HepG2 (cell line): ENCODE data around the gene FGFR4. TPM values are rescaled to one million over a fixed set of nuclear protein-coding genes. Genes with fewer than 3 reads are reported as not detected.

Experiments used
- ATAC-seq: fragments of 200-7000 bp; cut with Tn5 transposase; 3 replicates; pipeline ENCODE4 v1.9.1; 2020; ENCODE audit warnings: mild to moderate bottlenecking, moderate library complexity
- BruUV-seq: library from RNA; stranded (reverse); fragments of 400-500 nt; replicated peaks from 2 replicates; lab custom pipeline; 2021; lab: Mats Ljungman, UMichigan
- CTCF ChIA-PET: fragments of 300-600 bp; formaldehyde crosslinking; extraction: SDS; loops from one replicate; lab custom pipeline; 2021; ENCODE audit warnings: low total read pairs, inconsistent platforms, low intra/inter-chr PET ratio; lab: Yijun Ruan, JAX
- POLR2A ChIA-PET: fragments of 350-600 bp; sonication (Branson Sonifier 250); formaldehyde crosslinking; loops from one replicate; lab custom pipeline; 2020; ENCODE audit warnings: antibody characterized with exemption, inconsistent platforms; lab: Yijun Ruan, JAX
- DNase-seq: peaks from one replicate; pipeline ENCODE4 v3.0.0-alpha.2; 2015; ENCODE audit warnings: low spot score
- FAIRE-seq: peaks from 3 replicates; lab custom pipeline; 2011; peaks lifted over from hg19 to GRCh38; lab: Jason Lieb, UNC
- H2AFZ ChIP-seq: one replicate; pipeline ENCODE4 v1.6.1; 2011; ENCODE audit warnings: low read length, inconsistent platforms
- H3K27ac ChIP-seq: fragments of 300-600 bp; 3 replicates; pipeline ENCODE4 v1.8.0; 2011; ENCODE audit warnings: mixed run types, mild to moderate bottlenecking, mixed read lengths, low read length, inconsistent platforms; ENCODE audit not compliant: insufficient read depth; ENCODE audit errors: extremely low read length
- H3K27me3 ChIP-seq, 2 experiments: fragments of 200-600 bp in 1 of 2; 2 replicates in 1 of 2; 3 replicates in 1 of 2; pipeline versions ENCODE4 v1.6.0 to v1.8.0; 2011; ENCODE audit warnings: low read length in 2 of 2, mild to moderate bottlenecking in 2 of 2, moderate library complexity in 2 of 2, inconsistent platforms in 1 of 2; ENCODE audit not compliant: insufficient read depth in 2 of 2, control insufficient read depth in 1 of 2
- H3K36me3 ChIP-seq, 2 experiments: fragments of 200-600 bp in 1 of 2; replicated peaks in 1 of 2; 2 replicates in 1 of 2; 3 replicates in 1 of 2; pipeline versions ENCODE4 v1.5.1 to v1.8.0; 2011; ENCODE audit warnings: low read length in 2 of 2, inconsistent platforms in 1 of 2; ENCODE audit not compliant: insufficient read depth in 2 of 2, control insufficient read depth in 1 of 2
- H3K4me1 ChIP-seq: 2 replicates; pipeline ENCODE4 v1.5.1; 2012; ENCODE audit warnings: low read length, inconsistent platforms; ENCODE audit not compliant: insufficient read depth
- H3K4me2 ChIP-seq: 2 replicates; pipeline ENCODE4 v1.6.0; 2011; ENCODE audit warnings: low read depth, low read length, inconsistent platforms
- H3K4me3 ChIP-seq, 3 experiments: fragments of 200-600 bp in 1 of 3; sonication (generic), shearing (Covaris generic) in 1 of 3; replicated peaks in 1 of 3; 2 replicates each; pipeline ENCODE4 v1.5.1; 2011 to 2016; ENCODE audit warnings: low read length in 3 of 3, inconsistent platforms in 2 of 3, low read depth in 2 of 3, mild to moderate bottlenecking in 2 of 3, control low read depth in 1 of 3, mixed read lengths in 1 of 3; ENCODE audit not compliant: insufficient read depth in 1 of 3
- H3K79me2 ChIP-seq: one replicate; pipeline ENCODE4 v1.6.1; 2011; ENCODE audit warnings: low read length, inconsistent platforms; ENCODE audit not compliant: insufficient read depth
- H3K9ac ChIP-seq: 2 replicates; pipeline ENCODE4 v1.6.0; 2011; ENCODE audit warnings: mild to moderate bottlenecking, low read depth, low read length, inconsistent platforms; ENCODE audit not compliant: insufficient read depth
- H3K9me3 ChIP-seq: 2 replicates; pipeline ENCODE4 v1.5.1; 2012; ENCODE audit warnings: mild to moderate bottlenecking, low read length
- H4K20me1 ChIP-seq: 2 replicates; pipeline ENCODE4 v1.6.0; 2011; ENCODE audit warnings: inconsistent platforms, mild to moderate bottlenecking, low read length, moderate library complexity; ENCODE audit not compliant: insufficient read depth
- AGO1 ChIP-seq: fragments of 200-400 bp; formaldehyde crosslinking; IDR thresholded peaks from 2 replicates; pipeline ENCODE4 v1.6.1; 2017; ENCODE audit warnings: mild to moderate bottlenecking, low read depth, low read length, moderate library complexity; ENCODE audit not compliant: poor library complexity, severe bottlenecking
- ATF7-NPFF ChIP-seq: sonication (generic); formaldehyde crosslinking; IDR thresholded peaks from 2 replicates; pipeline ENCODE4 v1.8.1; 2023; ENCODE audit warnings: mild to moderate bottlenecking, low read depth, missing genetic modification reagents, moderate library complexity
- CENPX ChIP-seq: sonication (generic); formaldehyde crosslinking; IDR thresholded peaks from 2 replicates; pipeline ENCODE4 v1.9.0; 2021; ENCODE audit warnings: mild to moderate bottlenecking, missing genetic modification reagents, moderate library complexity
- MAZ ChIP-seq, 2 experiments: sonication (generic) in 1 of 2; formaldehyde crosslinking in 1 of 2; IDR thresholded peaks; 2 replicates each; pipeline versions ENCODE4 v1.5.0 to v1.6.1; 2012 to 2020; ENCODE audit warnings: low read depth in 2 of 2, mild to moderate bottlenecking in 2 of 2, borderline replicate concordance in 1 of 2, improper control_type of control experiment in 1 of 2, low read length in 1 of 2, missing genetic modification reagents in 1 of 2, moderate library complexity in 1 of 2
- RBFOX2 ChIP-seq: fragments of 200-400 bp; formaldehyde crosslinking; IDR thresholded peaks from 2 replicates; pipeline ENCODE4 v1.6.1; 2017; ENCODE audit warnings: low read depth, mild to moderate bottlenecking, low read length
- SOX13 ChIP-seq, 3 experiments: fragments of 450-650 bp in 1 of 3; sonication (generic) in 1 of 3; formaldehyde crosslinking in 1 of 3; IDR thresholded peaks in 2 of 3; conservative IDR thresholded peaks in 1 of 3; 2 replicates each; pipeline versions ENCODE4 v1.5.0 to v1.6.1; 2016 to 2020; ENCODE audit warnings: antibody characterized with exemption in 1 of 3, mild to moderate bottlenecking in 1 of 3, missing compliant biosample characterization in 1 of 3, missing genetic modification reagents in 1 of 3, moderate library complexity in 1 of 3
- THAP11 ChIP-seq: IDR thresholded peaks from 2 replicates; pipeline ENCODE4 v1.6.1; 2016; ENCODE audit warnings: missing biosample characterization, missing genetic modification reagents
- U2AF2 ChIP-seq: fragments of 200-400 bp; formaldehyde crosslinking; IDR thresholded peaks from 2 replicates; pipeline ENCODE4 v1.6.1; 2017; ENCODE audit warnings: low read depth, mild to moderate bottlenecking, low read length
- YEATS4 ChIP-seq: sonication (generic); formaldehyde crosslinking; IDR thresholded peaks from 2 replicates; pipeline ENCODE4 v1.4.0; 2020; ENCODE audit warnings: missing genetic modification reagents, borderline replicate concordance
- ZFX ChIP-seq: sonication (generic); formaldehyde crosslinking; IDR thresholded peaks from 2 replicates; pipeline ENCODE4 v1.4.0; 2020; ENCODE audit warnings: mild to moderate bottlenecking, low read depth, missing genetic modification reagents, moderate library complexity
- ZNF34 ChIP-seq: sonication (generic); formaldehyde crosslinking; IDR thresholded peaks from 2 replicates; pipeline ENCODE4 v1.4.0; 2020; ENCODE audit warnings: mild to moderate bottlenecking, missing genetic modification reagents, borderline replicate concordance
- WGBS: methylation state at CpG from one replicate; pipeline ENCODE4 v1.1.6; 2017; ENCODE audit warnings: low lambda C conversion rate; 5-methylcytosine and 5-hydroxymethylcytosine counted together
- in situ Hi-C: cut with HindIII; loops from 2 replicates; pipeline ENCODE4 v1.10.0; 2017; ENCODE audit warnings: low pct_unique_long_range_greater_than_20kb; ENCODE audit not compliant: extremely low pct_ligation_motif_present
- intact Hi-C: fragments of 100-400 bp; cut with micrococcal nuclease; formaldehyde crosslinking; loops from one replicate; pipeline ENCODE4 v1.10.0; 2022; ENCODE audit not compliant: unreplicated experiment
- polyA plus RNA-seq, 8 experiments: library from polyadenylated mRNA; depleted of rRNA in 3 of 8; stranded (reverse) in 7 of 8; unstranded in 1 of 8; fragments of >200 nt; fragmentation: Illumina TruSeq in 4 of 8; extraction: Trizol in 4 of 8; gene quantifications; 2 replicates each; pipeline versions ENCODE4 v1.2.1 to v1.2.3, GENCODE V29; 2011 to 2016; ENCODE audit warnings: low read depth in 4 of 8, missing spikeins in 1 of 8, mixed read lengths in 1 of 8; ENCODE audit not compliant: insufficient read depth in 1 of 8
- total RNA-seq, 5 experiments: library from RNA; depleted of rRNA; stranded (reverse); fragments of >200 nt; fragmentation: Illumina TruSeq; extraction: Trizol; gene quantifications; 2 replicates each; pipeline ENCODE4 v1.2.3, GENCODE V29; 2016; ENCODE audit warnings: low read depth in 1 of 5
- TF ChIP-seq, protein P1 (sequence below): sonication (generic); formaldehyde crosslinking; IDR thresholded peaks from 2 replicates; pipeline ENCODE4 v1.5.0; 2020; ENCODE audit warnings: mild to moderate bottlenecking, missing genetic modification reagents, borderline replicate concordance
- TF ChIP-seq, protein P2 (sequence below): sonication (generic); formaldehyde crosslinking; conservative IDR thresholded peaks from 2 replicates; pipeline ENCODE4 v1.4.0; 2020; ENCODE audit warnings: missing genetic modification reagents
- TF ChIP-seq, protein P3 (sequence below): sonication (generic); formaldehyde crosslinking; IDR thresholded peaks from 2 replicates; pipeline ENCODE4 v1.9.0; 2021; ENCODE audit warnings: missing genetic modification reagents, mild to moderate bottlenecking, borderline replicate concordance
- TF ChIP-seq, protein P4 (sequence below): sonication (generic); formaldehyde crosslinking; IDR thresholded peaks from 2 replicates; pipeline ENCODE4 v1.4.0; 2020; ENCODE audit warnings: missing genetic modification reagents

FGFR4 gene
- total and polyA plus RNA-seq, 2 of the 13 experiments (the other 11 are each of a cell fraction or from before 2014, with no cell fraction given), result 129 to 219 TPM

DNA sequence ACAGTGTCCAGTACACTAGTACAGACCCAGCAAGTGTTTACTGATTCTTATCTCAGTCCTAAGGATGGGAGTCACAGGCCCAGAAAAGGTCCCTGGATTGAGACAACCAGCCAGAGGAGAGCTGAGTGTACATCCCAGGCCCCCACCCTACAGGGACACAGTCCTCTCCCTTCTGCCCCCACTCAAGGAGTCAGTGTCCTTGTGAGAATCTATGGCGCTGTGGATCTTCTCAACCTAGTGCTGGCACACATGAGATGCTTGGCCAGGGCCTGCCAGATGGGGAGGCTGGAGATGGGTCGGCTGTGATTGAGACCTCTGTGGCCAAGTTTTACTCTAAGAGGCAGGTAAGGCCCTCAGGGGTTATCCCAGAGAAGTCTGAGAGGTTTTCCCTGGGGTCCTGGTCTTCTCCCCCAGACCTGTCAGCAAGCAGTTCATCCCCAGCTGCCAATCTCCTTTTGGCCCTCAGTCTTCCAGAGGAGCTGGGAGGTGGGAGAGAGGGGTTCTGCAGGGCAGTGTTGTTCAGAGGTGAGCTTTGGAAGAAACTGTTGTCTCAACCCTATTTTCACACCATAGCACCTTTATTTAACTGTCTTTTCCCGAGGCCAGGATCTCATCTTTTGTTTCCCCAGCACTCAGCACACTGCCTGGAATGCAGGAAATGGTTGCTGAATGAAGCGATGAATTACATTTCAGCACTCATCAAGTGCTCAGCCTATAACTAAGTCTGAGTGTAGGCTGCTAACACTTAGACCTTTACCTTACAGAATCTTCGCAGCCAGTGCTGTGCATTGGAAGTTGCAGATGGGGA is 43.7 kb downstream of the FGFR4 start:
- no peak overlapping the region for H3K27ac ChIP-seq
- CTCF ChIA-PET, result no interaction called here
- no peak for TF ChIP-seq SOX13 (IDR thresholded peaks at IDR 0.05)
- no peak for TF ChIP-seq SOX13 (CRISPR knock-in tag; conservative IDR thresholded peaks at IDR 0.05 in 1 of 2, IDR thresholded peaks at IDR 0.05 in 1 of 2)
- no peak for TF ChIP-seq MAZ (IDR thresholded peaks at IDR 0.05; ENCODE audit: borderline replicate concordance, low read depth, low read length)
- no peak for TF ChIP-seq MAZ (CRISPR knock-in tag; IDR thresholded peaks at IDR 0.05; ENCODE audit: low read depth)
- TF ChIP-seq CENPX (CRISPR knock-in tag), result no peak
- no peak for TF ChIP-seq ATF7-NPFF
- no peak for TF ChIP-seq RBFOX2
- TF ChIP-seq, protein P1, sequence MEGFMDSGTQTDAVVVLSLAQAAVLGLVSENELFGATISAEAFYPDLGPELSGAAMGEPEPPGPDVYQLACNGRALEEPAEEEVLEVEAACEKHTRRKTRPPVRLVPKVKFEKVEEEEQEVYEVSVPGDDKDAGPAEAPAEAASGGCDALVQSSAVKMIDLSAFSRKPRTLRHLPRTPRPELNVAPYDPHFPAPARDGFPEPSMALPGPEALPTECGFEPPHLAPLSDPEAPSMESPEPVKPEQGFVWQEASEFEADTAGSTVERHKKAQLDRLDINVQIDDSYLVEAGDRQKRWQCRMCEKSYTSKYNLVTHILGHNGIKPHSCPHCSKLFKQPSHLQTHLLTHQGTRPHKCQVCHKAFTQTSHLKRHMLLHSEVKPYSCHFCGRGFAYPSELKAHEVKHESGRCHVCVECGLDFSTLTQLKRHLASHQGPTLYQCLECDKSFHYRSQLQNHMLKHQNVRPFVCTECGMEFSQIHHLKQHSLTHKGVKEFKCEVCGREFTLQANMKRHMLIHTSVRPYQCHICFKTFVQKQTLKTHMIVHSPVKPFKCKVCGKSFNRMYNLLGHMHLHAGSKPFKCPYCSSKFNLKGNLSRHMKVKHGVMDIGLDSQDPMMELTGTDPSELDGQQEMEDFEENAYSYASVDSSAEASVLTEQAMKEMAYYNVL, result no peak
- no peak for TF ChIP-seq THAP11 (CRISPR knock-in tag)
- no peak for TF ChIP-seq ZFX (CRISPR knock-in tag)
- TF ChIP-seq, protein P2, sequence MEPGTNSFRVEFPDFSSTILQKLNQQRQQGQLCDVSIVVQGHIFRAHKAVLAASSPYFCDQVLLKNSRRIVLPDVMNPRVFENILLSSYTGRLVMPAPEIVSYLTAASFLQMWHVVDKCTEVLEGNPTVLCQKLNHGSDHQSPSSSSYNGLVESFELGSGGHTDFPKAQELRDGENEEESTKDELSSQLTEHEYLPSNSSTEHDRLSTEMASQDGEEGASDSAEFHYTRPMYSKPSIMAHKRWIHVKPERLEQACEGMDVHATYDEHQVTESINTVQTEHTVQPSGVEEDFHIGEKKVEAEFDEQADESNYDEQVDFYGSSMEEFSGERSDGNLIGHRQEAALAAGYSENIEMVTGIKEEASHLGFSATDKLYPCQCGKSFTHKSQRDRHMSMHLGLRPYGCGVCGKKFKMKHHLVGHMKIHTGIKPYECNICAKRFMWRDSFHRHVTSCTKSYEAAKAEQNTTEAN, result no peak
- TF ChIP-seq, protein P3, sequence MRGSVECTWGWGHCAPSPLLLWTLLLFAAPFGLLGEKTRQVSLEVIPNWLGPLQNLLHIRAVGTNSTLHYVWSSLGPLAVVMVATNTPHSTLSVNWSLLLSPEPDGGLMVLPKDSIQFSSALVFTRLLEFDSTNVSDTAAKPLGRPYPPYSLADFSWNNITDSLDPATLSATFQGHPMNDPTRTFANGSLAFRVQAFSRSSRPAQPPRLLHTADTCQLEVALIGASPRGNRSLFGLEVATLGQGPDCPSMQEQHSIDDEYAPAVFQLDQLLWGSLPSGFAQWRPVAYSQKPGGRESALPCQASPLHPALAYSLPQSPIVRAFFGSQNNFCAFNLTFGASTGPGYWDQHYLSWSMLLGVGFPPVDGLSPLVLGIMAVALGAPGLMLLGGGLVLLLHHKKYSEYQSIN (CRISPR knock-in tag), result no peak
- TF ChIP-seq, protein P4, sequence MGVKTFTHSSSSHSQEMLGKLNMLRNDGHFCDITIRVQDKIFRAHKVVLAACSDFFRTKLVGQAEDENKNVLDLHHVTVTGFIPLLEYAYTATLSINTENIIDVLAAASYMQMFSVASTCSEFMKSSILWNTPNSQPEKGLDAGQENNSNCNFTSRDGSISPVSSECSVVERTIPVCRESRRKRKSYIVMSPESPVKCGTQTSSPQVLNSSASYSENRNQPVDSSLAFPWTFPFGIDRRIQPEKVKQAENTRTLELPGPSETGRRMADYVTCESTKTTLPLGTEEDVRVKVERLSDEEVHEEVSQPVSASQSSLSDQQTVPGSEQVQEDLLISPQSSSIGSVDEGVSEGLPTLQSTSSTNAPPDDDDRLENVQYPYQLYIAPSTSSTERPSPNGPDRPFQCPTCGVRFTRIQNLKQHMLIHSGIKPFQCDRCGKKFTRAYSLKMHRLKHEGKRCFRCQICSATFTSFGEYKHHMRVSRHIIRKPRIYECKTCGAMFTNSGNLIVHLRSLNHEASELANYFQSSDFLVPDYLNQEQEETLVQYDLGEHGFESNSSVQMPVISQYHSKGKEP (CRISPR knock-in tag), result no peak
- TF ChIP-seq YEATS4 (CRISPR knock-in tag), result no peak
- TF ChIP-seq AGO1, result no peak
- no peak for TF ChIP-seq ZNF34
- TF ChIP-seq U2AF2, result no peak

More for the DNA sequence above, 43.7 kb downstream of the FGFR4 start:
- ATAC-seq (no peak), FAIRE-seq (no peak), DNase-seq (no peak)
- POLR2A ChIA-PET, result no interaction called here
- no peaks in the 10 kb centered on the region for H3K79me2 ChIP-seq
- H3K9me3 ChIP-seq, result no peaks in the 10 kb centered on the region
- BruUV-seq, result no TSS peak
- H3K4me2 ChIP-seq, result no peak overlapping the region
- no peak overlapping the region for H3K9ac ChIP-seq
- in situ Hi-C loops, result no loop called here
- intact Hi-C loops, result no loop called here
- no peaks in the 10 kb centered on the region for H3K4me1 ChIP-seq
- H4K20me1 ChIP-seq, result no peaks in the 10 kb centered on the region
- H3K4me3 ChIP-seq, result no peak overlapping the region
- no peak overlapping the region for H2AFZ ChIP-seq
- peaks cover 0 to 10% of the 10 kb centered on the region in 2 experiments; a peak in 2 of 5 replicates for H3K27me3 ChIP-seq
- H3K36me3 ChIP-seq, result no peaks in the 10 kb centered on the region
- 61% methylated on average over 3 of the region's 5 CpGs for WGBS
